Dermis lymphatic vessel endothelial cell (primary cell): ENCODE data around the gene KBTBD13. TPM values are rescaled to one million over a fixed set of nuclear protein-coding genes. Genes with fewer than 3 reads are reported as not detected.

Experiments
- total RNA-seq: library from RNA; depleted of rRNA; stranded (reverse); fragments of >200 nt; gene quantifications from 2 replicates; pipeline ENCODE4 v1.2.1, GENCODE V29; 2014

Gene KBTBD13
- not detected in 2 replicates for total RNA-seq

DNA sequence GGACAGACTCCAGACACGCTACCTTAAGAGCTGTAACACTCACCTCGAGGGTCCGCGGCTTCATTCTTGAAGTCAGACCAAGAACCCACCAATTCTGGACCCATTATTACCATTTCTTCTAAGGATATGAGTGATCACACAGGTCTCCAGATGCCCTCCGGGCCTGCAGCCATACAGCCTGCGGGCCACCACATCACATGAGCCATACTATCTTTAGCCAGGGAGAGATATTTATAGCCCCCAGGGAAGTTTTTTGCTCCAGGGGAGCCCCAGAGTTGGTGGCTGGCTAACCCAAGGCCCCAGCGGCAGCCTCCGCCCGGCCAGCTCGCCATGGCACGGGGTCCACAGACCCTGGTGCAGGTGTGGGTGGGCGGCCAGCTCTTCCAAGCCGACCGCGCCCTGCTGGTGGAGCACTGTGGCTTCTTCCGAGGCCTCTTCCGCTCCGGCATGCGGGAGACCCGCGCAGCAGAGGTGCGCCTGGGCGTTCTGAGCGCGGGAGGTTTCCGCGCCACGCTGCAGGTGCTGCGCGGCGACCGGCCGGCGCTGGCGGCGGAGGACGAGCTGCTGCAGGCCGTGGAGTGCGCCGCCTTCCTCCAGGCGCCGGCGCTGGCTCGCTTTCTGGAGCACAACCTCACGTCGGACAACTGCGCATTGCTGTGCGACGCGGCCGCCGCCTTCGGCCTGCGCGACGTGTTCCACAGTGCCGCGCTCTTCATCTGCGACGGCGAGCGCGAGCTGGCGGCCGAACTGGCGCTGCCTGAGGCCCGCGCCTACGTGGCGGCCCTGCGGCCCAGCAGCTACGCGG lies at the start of gene KBTBD13:
TSS of gene KBTBD13 (plus strand) at position 261 of the 805 bp plus-strand sequence. CDS start at position 331, 70 bp downstream.

DNA sequence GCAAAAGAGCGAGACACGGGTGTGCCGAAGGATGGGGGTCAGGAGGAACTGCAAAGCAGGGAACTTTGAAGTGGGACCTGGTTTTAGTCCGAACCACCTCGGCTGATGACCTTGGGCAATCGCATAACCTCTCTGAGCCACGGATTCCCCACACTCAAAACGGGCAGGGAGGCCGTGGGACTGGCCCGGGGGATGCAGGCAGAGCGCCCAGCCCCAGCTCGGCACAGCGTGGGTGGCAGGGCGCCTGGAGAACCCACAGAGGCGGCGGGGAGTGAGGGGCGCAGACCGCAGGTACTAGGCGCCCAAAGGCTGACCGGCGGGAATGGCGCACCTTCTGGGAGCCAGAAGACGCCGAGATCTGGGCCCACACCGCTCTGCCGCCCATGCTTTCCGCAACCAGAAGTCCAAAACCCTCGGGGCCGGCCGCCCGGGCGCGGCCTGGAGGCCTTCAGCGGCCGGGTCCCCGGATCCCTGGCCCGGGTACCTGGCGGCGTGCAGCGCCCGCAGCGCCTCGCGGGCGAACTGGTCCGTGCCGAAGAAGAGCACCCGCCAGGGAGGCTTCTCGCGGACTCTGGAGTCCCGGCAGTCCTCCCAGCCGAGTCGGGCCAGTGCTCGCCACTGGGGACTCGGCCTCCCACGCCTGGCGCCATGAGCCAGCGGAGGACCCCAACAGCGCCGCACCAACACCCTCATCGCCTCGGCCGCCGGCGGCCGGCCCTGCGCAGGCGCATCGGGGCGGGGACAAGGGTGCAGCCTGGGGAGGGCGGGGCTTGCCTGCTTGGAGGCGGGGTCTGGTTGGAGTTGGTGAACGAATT lies 47.4 kb upstream of the KBTBD13 start, which contains the start of gene MTFMT:
TSS of gene MTFMT (minus strand) at position 719 of the 815 bp plus-strand sequence. CDS start at position 693, 26 bp downstream.

DNA sequence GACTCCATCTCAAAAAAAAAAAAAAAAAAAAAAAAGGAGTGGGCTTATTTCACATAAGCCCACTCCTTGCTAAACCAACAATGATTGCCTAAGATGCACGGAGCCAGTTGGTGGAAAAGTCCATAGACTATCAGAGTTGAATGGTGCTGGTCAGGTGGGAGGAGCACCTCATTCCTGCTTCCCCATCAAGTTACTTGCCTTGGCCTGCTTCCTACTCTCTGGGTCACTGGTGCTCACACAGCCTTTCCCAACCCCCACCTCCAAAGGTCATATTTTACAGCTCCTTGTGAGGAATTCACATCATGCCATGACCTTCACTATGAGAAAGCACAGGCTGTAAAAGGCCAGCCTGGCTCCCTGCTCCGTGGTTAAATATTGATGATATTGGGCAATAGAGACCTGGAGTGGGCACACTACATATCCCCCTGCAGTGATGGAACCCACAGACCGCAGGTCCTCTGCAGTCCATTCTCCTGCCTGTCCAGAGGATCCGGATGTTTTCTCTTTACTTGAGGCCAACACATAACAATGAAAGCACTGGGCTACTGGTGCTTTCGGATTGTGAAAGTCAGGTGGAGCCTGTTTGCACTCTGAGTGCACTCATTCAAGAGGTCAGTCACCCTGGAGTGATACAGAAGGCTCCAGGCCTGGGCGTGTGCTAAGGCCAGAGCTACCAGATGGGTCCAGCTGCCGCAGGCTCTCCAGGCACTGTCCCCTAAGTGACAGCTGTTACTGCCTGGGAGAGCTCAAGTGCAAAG lies 31.6 kb upstream of the KBTBD13 start, which contains the start of gene SLC51B:
TSS of gene SLC51B (plus strand) at position 664 of the 758 bp plus-strand sequence. CDS start 4,618 bp downstream, outside the sequence.

DNA sequence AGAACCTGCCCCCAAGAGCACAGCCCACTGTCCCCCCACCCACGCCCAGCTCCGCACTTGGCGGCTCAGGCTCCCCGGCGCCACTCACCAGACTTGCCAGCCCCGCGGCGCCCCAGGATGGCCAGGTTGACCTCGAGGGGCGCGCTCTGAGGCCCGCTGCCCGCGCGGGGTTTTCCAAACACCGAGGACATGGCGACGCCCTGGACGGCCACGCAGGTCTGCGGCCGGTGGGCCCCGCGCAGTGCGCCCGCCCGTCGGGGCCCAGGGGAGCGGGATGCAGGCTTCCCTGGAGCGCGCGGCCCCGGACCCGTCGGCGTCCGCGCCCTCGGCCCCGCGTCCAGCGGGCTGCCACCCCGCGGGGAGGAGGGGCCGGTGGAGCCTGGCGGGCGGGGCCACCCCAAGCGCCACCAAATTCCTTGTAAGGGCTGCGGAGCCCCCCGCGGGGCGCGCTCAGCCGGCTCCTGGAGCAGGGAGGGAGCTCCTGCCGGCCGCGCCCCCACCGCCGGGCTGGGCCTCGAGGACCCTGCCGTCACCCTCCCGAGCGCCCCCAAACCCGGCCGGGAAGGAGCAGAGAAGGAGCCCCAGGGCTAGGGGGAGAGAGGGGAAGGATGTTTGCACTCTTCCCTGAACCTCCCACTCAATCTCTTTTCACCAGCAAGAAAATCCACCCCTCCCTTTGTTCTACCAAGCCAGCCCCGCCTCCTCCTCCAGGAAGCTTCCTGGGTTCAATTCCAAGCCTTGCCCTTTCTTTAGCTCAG lies 8.7 kb upstream of the KBTBD13 start, which contains the start of gene RASL12:
TSS of gene RASL12 (minus strand) at position 347 of the 758 bp plus-strand sequence. CDS start at position 191, 156 bp downstream.

DNA sequence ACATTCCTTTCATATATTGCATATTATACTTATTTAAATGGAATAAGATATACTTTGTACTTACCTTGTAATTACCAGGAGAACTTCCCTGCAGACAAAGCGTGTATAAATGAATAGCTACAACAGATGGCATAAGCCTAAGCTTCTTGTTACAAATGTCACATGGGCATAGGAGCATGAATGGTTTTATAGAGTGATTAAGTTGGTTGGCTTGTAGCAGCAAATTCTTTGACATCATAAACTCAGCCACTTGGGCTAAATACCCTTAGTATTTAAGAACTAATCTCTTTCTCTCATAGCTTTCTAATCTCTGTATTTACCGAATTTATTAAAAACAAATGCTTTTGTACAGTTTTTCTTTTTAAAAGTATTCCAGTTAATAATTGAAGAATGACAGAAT lies 38.5 kb downstream of the KBTBD13 start, which contains the start of gene UBAP1L:
TSS of gene UBAP1L (minus strand) at position 115 of the 400 bp plus-strand sequence. CDS start 8,985 bp downstream, outside the sequence.

Other genes with a start within 250 kb of the KBTBD13 start
- gene PLEKHO2, start 234.8 kb upstream of the KBTBD13 start, total RNA-seq, result 91.9 and 127 TPM in 2 replicates
- gene ANKDD1A, start 164.8 kb upstream of the KBTBD13 start, total RNA-seq, result 11.9 and 15.3 TPM in 2 replicates
- 58.7 and 76.7 TPM in 2 replicates for gene SPG21, start 86.8 kb upstream of the KBTBD13 start, total RNA-seq
- gene MTFMT, start 47.1 kb upstream of the KBTBD13 start, total RNA-seq, result 15.3 and 16.5 TPM in 2 replicates
- gene SLC51B, start 31.4 kb upstream of the KBTBD13 start, total RNA-seq, result not detected in 2 replicates
- not detected in 2 replicates for gene RASL12, start 8.8 kb upstream of the KBTBD13 start, total RNA-seq
- 3.1 and 11.8 TPM in 2 replicates for gene UBAP1L, start 38.5 kb downstream of the KBTBD13 start, total RNA-seq
- 10.9 and 14.1 TPM in 2 replicates for gene PDCD7, start 57.1 kb downstream of the KBTBD13 start, total RNA-seq
- 40.1 and 49.9 TPM in 2 replicates for gene CLPX, start 108.6 kb downstream of the KBTBD13 start, total RNA-seq
- under 0.01 TPM in 1 of 2 replicates, not detected in the other for gene CILP, start 134.7 kb downstream of the KBTBD13 start, total RNA-seq
- gene PARP16, start 210.1 kb downstream of the KBTBD13 start, total RNA-seq, result 1.9 and 2.1 TPM in 2 replicates
- not detected in 2 replicates for gene RNU5A-1, start 219.3 kb downstream of the KBTBD13 start, total RNA-seq
- not detected in 2 replicates for gene RNU5B-1, start 227.9 kb downstream of the KBTBD13 start, total RNA-seq